ENCODE measurements around the gene LTV1.

DNA sequence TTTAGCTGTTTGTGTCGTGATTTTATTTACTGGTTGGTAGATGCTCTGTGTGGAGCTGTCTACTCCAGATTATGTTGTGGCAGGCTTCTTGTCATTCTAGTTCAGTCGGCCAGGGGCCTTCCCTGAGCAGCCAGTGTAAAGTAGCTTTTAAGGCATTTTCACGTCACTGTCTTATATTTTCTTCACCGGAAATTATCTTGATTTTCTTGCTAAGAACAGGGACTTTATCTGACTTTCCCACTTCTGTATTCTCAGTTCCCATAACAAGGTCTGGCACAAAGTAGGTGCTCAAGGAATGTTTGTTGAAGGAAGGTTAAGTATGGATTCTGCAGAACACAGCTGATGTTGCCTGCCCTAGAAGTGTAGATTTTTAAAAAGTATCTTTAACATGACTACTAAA lies 868 bp downstream of the LTV1 start:
- TF ChIP-seq MXI1 (IDR thresholded peaks at IDR 0.05; ENCODE audit: borderline replicate concordance, low read depth, low read length): no peak
- TF ChIP-seq, protein P1, sequence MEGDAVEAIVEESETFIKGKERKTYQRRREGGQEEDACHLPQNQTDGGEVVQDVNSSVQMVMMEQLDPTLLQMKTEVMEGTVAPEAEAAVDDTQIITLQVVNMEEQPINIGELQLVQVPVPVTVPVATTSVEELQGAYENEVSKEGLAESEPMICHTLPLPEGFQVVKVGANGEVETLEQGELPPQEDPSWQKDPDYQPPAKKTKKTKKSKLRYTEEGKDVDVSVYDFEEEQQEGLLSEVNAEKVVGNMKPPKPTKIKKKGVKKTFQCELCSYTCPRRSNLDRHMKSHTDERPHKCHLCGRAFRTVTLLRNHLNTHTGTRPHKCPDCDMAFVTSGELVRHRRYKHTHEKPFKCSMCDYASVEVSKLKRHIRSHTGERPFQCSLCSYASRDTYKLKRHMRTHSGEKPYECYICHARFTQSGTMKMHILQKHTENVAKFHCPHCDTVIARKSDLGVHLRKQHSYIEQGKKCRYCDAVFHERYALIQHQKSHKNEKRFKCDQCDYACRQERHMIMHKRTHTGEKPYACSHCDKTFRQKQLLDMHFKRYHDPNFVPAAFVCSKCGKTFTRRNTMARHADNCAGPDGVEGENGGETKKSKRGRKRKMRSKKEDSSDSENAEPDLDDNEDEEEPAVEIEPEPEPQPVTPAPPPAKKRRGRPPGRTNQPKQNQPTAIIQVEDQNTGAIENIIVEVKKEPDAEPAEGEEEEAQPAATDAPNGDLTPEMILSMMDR (conservative IDR thresholded peaks at IDR 0.05; ENCODE audit: low read depth, low read length): no peak
- no peak for TF ChIP-seq CEBPB (IDR thresholded peaks at IDR 0.05; ENCODE audit: low read depth, low read length)

All from IMR-90 (cell line).